GM18517 (cell line): ENCODE results near the gene SEPTIN12.
"Not testable (repeated sequence)": the region's sequence is repeated elsewhere in the genome, so short reads cannot be mapped to it uniquely, and the experiment has no call there.

ENCODE experiments used
- ATAC-seq: cut with Tn5 transposase; IDR thresholded peaks from one replicate; pipeline ENCODE4 v1.9.1; 2021; ENCODE audit warnings: mild to moderate bottlenecking, moderate library complexity; ENCODE audit not compliant: unreplicated experiment

Gene SEPTIN12

DNA sequence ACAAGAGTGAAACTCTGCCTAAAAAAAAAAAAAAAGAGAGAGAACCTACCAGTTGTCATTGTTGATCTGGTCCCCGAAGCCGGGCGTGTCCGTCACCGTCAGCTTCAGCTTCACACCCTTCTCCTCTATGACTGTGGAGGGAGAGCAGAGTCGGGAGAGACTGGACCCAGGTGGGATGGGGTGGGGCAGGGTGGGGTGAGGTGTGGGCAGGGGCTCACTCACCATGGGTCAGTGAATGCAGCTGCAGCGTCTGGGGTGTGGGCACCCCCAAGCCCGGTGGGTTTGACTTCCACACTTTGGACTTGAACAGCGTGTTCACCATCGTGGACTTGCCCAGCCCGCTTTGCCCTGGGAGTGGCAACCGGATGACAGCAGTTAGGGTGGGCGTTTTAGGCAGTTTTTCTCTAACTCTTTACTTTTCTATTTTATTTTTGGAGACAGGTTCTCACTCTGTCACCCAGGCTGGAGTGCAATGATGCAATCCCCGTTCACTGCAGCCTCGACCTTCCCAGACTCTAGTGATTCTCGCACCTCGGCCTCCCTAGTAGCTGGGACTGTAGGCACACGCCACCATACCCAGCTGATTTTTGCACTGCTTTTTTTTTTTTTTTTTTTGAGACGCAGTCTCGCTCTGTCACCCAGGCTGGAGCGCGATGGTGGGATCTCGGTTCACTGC lies 2.2 kb downstream of the SEPTIN12 start:
- no peak for ATAC-seq

DNA sequence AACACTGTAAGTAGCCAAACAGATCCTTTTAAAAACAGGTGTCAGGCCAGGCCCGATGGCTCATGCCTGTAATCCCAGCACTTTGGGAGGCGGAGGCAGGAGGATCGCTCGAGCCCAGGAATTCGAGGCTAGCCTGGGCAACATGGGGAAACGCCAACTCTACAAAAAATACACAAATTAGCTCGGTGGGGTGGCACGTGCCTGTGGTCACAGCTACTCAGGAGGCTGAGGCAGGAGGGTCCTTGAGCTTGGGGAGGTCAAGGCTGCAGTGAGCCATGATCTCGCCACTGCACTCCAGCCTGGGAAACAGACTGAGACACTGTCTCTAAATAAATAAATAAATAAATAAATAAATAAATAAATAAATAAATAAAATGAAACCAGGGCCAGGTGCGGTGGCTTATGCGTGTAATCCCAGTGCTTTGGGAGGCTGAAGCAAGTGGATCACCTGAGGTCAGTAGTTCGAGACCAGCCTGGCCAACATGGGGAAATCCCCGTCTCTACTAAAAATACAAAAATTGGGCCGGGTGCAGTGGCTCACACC lies 3.6 kb downstream of the SEPTIN12 start:
- not testable (repeated sequence) for ATAC-seq

DNA sequence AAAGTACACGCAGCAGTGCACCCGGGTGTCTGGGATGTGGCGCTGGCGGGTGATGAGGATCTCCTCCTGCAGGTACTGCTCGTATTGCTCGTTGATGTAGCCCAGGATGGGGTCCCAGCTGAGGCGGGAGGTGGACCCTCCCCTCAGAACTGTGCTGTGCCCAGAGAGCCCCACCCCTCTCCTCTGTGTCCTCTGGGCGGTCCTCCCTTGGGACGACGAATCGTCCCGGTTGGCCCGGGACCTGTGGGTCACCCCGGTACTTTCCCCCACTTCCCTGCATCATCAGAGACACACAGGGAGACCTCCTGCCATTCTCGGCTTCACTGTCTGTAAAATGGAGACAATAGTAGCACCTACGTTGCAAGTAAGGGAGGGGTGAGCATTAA lies 4.2 kb downstream of the SEPTIN12 start:
- no peak for ATAC-seq

DNA sequence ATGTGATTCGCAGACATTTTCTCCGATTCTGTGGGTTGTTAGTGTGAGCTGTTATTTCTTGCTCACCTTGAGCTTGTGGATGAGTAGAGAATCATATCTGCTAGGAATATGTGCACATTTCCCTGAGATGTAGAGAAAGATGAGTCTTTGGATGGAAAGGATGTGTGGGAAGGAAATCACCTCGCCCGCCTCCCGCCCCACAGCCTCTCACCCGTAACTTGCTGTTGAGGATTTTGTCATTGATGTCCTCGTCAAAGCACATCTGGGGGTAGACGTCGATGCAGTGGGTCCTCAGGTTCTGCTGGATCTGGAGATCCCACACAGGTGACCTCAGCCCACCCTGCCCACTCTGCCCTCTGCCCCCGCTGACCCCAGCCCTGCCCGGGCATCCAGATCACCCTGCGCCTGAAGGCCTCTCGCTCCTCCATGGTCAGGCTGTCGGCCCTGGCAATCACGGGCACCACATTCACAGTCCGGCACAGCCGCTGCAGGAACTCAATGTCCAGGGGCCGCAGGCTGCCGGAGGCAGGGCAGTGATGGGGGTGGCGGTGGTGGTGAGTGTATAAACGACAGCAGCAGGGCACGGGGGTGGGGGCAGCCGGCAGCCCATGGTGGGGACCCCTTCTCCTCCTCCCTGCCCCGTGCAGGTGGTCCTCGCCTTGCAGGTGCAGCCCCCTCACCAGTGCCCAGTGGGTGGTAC lies 4.7 kb downstream of the SEPTIN12 start:
- no peak for ATAC-seq

DNA sequence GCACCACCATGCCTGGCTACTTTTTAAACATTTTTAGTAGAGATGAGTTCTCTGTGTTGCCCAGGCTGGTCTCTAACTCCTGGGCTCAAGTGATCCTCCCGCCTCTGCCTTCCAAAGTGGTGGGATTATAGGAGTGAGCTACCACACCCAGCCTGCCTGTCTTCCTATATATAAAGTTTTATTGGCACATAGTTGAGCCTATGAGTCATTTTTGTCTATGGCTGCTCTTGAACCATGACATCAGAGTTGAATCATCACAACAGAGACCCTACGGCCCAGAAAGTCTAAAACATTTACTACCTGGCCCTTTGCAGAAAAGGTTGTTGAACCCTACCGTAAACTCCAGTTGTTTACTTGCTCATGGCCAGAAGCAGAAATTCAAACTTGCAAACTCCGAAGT lies 7.9 kb downstream of the SEPTIN12 start:
- no peak for ATAC-seq

DNA sequence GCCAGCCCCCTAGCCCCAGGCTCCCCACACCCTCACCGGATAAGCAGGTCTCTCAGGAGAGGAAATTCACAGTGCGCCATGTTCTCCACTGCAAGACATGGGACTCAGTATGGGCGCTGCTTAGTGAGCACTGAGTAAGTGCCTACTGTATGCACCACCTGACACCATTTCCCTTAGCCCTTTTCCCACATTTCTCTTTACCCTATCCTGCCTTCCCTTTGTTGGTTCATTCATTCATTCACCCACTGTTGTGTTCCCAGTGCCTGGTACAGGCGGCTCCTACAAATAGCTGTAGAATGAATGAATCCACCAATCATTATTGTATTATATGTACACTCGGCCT lies 10.1 kb downstream of the SEPTIN12 start:
- no peak for ATAC-seq

DNA sequence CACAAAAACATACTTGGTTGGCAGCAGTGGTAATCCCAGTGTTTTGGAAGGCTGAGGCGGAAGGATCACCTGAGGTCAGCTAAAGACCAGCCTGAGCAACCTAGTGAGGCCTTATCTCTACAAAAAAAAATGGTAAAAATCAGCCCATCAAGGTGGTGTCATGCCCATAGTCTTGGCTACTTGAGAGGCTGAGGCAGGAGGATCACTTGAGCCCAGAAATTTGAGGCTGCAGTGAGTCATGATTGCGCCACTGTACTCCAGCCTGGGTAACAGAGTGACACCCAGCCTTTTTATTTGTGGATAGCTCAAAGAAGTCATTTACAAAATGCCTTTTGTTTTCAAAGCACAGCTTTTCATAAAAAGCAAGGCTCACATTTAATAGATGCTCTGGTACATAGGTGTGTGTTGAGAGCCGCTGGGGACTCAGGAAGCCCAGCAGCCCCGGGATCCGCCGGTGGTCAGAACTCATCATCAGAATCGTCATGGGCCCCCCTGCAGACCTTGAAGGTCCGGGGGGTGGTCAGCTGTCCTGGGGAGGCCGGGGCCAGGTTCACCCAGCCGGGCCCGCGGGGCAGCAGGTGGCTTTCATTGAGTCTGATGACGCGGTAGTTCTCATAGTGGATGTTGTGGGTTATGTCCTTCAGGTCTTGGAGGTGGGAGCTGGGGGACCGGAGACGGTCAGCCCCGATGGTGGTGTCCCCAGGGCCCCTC lies 10.7 kb downstream of the SEPTIN12 start:
- ATAC-seq = no peak

DNA sequence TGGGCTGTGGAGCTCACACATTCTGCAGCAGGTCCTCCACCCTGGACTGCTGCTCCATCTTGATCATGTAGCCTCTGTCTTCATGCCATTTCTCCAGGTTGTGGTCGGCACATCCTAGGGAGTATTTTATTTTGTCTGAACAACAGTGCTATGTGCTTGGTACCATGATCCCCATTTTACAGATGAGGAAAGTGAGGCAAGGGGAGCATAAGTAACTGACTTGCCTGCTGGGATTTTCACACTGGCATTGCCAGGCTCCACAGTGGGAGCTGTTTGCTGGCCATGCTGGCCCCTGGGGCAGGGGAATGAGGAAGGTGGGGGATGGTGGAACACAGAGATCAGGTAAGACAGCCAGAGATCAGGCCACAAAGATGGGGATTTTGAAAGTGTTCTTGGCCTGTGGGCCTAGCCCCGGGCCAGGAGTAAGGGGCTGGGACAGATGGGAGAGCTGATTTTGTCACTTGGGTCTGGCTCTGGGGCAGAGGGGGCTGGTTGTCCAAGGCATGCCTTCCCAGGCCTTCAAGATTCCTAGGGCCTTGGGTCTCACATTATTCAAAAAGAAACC lies 11.9 kb downstream of the SEPTIN12 start:
- no peak for ATAC-seq

DNA sequence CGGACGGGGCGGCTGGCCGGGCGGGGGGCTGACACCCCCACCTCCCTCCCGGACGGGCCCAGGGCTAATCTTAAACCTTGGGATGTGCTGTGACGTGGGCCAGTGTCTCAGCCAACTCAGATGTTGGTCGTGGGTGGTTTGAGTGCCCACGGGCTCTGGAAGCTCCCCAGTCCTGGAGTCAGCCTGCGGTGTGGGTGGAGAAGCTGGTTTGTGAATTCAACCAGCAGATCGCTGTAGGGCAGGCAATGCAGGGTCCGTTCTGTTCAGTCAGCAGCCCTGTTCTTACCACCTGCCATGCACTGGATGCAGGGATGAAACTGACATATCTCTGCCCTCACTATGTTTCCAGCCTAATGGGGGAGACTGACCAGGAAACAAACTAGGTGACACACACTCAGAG lies 13.1 kb downstream of the SEPTIN12 start:
- ATAC-seq = no peak

DNA sequence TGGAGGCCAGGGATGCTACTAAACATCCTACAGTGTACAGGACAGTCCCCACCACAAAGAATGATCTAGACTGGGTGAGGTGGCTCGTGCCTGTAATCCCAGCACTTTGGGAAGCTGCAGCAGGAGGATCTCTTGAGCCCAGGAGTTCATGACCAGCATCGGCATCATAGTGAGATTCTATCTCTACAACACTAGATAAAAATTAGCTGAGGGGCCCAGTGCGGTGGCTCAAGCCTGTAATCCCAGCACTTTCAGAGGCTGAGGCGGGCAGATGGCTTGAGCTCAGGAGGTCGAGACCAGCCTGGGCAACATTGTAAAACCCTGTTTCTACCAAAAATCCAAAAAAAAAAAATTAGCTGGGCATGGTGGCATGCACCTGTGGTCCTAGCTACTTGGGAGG lies 15.8 kb downstream of the SEPTIN12 start:
- ATAC-seq = no peak

DNA sequence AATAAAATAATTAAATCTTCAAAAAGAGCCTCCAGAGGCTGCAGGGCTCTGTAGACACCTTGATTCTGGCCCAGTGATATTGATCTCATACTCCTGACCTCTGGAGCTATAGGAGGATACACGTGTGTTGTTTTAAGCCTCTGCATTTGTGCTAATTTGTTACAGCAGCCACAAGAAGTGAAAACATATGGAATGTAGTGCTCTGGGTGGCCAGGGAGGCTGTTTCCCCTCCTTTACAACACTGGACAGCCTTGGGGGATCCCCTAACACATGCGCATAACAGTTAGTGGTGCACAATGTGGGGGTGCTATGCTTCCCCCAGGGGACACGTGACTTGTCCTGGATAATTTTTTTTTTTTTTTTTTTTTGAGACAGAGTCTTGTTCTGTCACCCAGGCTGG lies 16.5 kb downstream of the SEPTIN12 start:
- ATAC-seq = no peak

DNA sequence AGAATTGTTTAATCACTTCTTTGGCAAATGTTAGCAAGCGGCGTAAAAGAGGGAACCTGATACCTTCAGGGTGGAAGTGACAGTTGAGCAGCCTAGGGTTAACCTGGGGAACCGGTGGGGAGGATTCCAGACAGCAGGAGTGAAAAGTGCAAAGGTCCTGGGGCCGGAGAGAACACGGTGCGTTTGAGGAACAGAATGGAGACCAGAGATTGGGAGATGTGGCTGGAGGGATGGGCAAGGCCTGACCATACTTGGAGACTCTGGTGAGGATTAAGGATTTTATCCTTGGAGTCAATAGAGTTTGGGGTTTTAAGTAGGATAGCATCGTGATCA lies 18.9 kb downstream of the SEPTIN12 start:
- ATAC-seq = no peak

DNA sequence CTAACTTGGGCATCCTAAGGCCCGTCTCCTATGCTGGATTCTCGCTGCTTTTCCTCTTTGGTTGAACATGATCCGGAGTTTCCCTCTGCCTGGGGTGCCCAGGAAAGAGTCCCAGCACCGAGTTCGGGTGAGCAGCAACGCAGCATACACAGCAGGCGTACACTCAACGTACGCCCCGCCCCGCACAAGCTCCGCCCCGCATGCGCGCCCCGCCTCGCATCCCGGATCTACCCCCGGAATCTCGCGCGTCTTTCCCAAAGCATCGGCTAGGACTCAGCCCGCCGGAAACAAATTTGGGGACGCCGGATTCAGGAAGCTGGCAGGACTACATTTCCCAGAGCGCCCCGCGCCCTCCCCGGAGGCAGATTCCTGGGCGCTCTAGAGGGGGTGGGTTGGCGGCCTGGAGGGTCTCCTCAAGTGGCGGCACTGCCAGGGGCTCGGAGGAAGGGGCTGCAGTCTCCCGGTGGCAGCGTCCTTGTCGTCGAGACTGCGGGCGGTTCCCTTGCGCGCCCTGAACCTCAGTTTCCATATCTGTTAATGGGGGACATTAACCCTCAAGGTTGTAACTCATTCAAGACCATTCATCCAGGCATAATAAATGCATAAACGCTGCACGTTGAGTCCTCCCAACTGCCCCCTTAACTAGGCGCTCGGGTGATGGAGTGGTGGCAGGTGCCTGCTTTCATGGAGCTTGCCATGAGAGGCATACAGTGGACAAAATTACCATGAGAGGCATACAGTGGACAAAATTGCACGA lies 19.4 kb downstream of the SEPTIN12 start:
- peak; percentile 46 for ATAC-seq

DNA sequence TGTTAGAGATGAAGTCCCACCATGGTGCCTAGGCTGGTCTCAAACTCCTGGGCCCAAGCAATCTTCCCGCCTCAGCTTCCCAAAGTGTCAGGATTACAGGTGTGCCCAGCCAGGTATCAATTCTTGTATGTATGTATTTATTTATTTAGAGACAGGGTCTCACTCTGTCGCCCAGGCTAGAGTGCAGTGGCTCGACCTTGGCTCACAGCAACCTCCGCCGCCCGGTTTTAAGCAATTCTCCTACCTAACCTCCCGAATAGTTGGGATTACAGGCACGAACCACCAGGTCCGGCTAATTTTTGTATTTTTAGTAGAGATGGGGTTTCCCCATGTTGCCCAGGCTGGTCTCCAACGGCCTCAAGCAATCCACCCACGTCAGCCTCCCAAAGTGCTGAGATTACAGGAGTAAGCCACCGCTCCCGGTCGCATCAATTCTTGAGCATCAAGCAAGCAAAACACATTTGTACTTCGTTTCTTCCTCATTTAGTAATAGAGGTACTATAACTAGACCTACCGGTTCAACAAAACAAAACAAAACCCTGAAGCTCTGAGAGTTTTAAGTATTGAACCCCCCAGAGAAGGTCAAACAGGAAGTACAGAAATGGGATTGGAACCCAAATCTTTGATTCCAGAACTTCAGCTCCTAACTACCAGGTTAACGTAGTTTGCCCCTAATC lies 20.1 kb downstream of the SEPTIN12 start:
- ATAC-seq = peak; percentile 21

DNA sequence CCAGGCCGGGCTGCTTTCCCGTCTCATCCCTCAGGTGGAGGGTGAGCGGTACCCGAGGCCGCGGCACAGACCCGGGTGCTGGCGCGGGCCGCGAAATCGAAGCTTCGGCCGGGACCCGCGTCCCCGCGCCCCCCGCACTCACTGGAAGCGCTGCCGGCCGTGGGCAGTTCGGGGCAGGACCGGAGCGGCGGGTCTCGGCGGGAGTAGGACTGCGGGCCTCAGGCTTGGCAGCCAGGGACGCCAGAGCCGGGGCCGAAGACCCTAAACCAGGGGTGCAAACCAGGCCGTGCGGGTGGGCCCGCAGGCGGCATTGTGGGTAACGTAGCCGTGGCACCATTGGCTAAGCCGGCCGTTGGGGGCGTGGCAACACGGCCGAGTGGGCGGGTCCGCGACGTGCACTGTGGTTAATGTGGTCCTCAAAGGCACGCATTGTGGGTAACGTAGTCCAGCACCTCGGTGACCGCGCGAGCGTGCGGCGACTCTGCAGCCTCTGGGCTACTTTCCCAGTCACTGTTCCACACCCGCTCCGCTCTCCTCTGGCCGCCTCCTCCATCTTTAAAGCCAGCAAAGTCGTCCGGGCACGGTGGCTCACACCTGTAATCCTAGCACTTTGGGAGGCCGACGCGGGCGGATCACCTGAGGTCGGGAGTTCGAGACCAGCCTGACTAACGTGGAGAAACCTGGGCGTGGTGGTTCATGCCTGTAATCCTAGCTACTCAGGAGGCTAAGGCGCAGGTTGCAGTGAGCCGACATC lies 21.1 kb downstream of the SEPTIN12 start, which contains the start of gene ZNF500:
ZNF500 (minus strand) TSS at position 288 of the 754 bp plus-strand sequence. CDS start 1,184 bp downstream, outside the sequence.
- peak; percentile 83 for ATAC-seq

DNA sequence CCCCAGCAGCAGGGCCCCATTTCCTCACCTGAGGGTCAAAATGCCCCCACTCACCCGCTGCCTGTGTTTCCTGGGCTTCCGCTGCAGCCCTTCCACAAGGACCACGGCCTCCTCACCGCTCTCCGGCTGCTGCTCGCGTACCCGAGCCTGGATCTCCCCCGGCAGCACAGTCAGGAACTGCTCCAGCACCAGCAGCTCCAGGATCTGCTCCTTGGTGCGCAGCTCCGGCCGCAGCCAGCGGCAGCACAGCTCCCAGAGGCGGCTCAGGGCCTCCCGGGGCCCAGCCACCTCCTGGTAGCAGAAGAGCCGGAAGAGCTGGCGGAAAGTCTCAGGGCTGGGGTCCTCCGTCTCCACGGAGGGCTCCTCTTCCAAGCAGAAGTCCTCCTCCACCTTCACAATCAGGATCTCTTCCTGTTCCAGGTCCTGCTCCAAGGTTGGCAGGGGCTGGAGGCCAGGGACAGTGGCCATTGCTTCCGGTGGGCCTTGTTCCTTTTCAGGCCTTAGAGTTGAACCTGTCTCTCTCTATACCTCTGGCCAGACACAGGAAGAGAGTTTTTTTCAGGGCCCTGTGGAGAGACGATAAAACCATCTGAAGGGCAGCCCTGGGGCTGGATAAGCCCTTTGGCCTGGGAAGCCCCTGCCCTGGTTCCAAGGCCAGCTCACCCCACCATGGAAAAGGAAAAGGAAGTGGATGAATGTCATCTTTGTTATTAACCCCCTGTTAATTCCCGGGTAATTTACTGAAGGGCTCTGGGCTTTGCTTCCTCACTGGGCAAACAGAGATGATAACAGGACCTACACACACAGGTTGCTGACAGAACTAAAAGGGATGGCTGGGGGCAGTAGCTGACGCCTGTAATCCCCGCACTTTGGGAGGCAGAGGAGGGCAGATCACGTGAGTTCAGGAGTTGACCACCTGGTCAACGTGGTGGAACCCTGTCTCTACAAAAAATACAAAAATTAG lies 22.4 kb downstream of the SEPTIN12 start:
- no peak for ATAC-seq

DNA sequence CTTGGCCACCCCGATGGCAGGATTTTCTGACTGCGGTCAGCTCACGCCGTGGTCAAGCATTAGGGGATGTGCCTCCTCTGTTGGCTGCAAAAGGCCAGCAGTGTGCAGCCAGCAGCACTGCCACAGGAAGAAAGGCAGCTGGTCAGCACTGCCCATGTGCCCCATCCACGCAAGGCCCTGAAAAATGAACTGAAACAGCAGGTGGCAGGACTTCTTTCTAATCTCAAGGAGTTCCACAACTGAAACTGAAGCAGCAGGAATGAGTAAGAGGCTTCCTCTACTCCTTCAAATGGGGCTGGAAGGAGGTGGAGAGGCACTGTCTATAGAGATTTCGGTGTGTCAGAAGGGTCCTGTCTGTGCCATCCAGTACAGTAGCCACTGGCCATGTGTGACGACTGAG lies 24.4 kb downstream of the SEPTIN12 start:
- ATAC-seq = no peak

DNA sequence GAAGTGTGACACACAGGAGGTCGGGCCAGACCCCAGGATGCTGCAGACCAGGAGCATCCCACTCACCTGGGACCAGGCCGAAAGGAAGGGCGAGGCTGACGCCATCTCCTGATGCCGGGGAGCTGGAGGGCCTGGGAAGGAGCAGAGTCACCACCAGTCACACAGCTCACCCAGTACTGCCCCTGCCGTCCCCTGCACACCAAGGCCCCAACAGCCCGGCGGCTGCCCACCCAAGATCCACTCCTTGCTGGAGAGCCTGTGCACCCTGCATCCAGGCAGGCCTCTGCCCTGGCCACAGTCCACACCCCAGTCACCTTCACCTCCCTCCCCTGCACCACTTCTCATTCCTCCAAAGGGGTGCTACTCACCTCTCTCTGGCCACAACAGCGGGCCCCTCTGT lies 25.9 kb downstream of the SEPTIN12 start:
- no peak for ATAC-seq
